ENCODE data around the gene ZNF827.

Gene ZNF827

DNA sequence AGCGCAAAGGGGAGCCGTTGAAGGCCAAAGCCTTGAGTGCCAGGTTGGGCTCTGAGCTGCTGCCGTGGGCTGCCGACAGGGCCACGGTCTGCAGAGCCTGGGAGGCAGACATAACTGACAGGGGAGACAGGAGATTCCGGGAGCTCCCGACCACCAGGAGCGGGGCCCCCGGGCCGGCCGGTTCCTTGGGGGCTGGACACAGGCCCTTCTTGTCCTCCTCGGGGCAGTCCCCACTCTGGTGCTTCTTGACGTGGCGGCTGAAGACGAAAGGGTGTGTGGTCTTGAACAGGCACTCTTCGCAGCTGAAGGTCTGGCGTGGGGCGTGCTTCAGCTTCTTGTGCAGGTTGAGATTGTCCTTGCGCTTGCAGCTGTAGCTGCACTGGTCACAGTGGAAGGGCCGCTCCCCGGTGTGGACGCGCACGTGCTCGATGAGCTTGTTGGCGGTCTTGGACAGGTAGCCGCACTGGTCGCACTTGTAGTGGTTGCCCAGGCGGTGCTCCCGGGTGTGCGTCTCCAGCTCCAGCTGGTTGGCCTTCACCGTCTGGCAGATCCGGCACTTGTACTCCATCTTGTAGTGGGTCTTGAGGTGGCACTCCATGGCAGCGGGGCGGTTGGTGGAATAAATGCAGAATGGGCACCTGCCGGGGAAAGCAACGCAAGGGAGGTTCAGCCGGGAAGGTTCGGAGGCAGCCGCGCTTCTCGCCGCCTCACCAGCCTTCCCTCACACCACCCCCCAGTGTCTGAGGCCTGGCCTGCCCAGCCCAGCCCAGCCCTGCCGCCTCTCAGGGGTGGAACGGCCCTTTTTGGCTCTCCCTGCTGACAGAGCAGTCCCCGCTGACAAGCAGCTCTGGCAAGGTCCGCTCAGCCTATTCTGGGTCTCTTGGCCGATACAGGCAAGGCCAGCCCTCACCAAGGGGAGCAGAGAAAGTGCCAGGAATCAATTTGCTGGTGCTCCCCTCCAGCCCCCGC, 177.4 kb downstream of the ZNF827 start:
- H3K4me3 Mint-ChIP-seq: no peak overlapping the region
- H3K9me3 Mint-ChIP-seq: no peaks in the 10 kb centered on the region
- DNase-seq: no peak
- H3K4me1 Mint-ChIP-seq: peaks cover 12% of the 10 kb centered on the region
- no peaks in the 10 kb centered on the region for H3K27me3 Mint-ChIP-seq (ENCODE audit: low read depth, poor library complexity)
- TF ChIP-seq, protein P1, sequence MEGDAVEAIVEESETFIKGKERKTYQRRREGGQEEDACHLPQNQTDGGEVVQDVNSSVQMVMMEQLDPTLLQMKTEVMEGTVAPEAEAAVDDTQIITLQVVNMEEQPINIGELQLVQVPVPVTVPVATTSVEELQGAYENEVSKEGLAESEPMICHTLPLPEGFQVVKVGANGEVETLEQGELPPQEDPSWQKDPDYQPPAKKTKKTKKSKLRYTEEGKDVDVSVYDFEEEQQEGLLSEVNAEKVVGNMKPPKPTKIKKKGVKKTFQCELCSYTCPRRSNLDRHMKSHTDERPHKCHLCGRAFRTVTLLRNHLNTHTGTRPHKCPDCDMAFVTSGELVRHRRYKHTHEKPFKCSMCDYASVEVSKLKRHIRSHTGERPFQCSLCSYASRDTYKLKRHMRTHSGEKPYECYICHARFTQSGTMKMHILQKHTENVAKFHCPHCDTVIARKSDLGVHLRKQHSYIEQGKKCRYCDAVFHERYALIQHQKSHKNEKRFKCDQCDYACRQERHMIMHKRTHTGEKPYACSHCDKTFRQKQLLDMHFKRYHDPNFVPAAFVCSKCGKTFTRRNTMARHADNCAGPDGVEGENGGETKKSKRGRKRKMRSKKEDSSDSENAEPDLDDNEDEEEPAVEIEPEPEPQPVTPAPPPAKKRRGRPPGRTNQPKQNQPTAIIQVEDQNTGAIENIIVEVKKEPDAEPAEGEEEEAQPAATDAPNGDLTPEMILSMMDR (IDR thresholded peaks at IDR 0.05): no peak
- peak overlapping the region; percentile 90 for H3K27ac Mint-ChIP-seq
- H3K36me3 Mint-ChIP-seq (ENCODE audit: low read depth): peaks cover 76% of the 10 kb centered on the region

GRCh38 chr4:145760176-145760575, 178.4 kb downstream of the ZNF827 start:
- Mint-ChIP-seq H3K27me3 (ENCODE audit: low read depth, poor library complexity) (no peaks in the 10 kb centered on the region), H3K27ac (peak overlapping the region; percentile 90), H3K4me3 (no peak overlapping the region), H3K36me3 (ENCODE audit: low read depth) (peaks cover 65% of the 10 kb centered on the region), H3K4me1 (peaks cover 17% of the 10 kb centered on the region), H3K9me3 (no peaks in the 10 kb centered on the region)
- DNase-seq: no peak
- TF ChIP-seq, protein P1 (IDR thresholded peaks at IDR 0.05): no peak

DNA sequence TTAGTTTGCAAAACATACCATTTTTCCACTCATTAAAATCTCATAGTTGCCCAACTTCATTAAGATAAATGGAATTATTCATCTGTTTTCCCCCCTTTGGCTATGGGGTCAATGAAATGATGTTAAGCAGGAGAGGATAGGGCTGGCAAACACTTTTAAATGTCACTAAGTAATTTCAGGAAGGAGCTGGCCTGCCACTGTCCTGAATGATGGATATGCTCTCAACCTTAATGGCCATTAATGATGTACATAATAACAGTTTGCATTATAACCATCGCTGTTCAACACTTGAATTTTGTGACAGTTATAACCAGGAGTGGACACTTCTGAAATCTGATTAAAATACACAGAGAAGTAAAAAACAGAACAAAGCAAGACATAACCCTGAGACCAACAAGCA, 181.4 kb downstream of the ZNF827 start:
- TF ChIP-seq, protein P1 (IDR thresholded peaks at IDR 0.05): no peak
- no peak for DNase-seq
- peaks cover 4% of the 10 kb centered on the region for H3K27me3 Mint-ChIP-seq (ENCODE audit: low read depth, poor library complexity)
- H3K36me3 Mint-ChIP-seq (ENCODE audit: low read depth): peaks cover 40% of the 10 kb centered on the region
- H3K9me3 Mint-ChIP-seq: no peaks in the 10 kb centered on the region
- H3K4me1 Mint-ChIP-seq: peaks cover 17% of the 10 kb centered on the region
- H3K4me3 Mint-ChIP-seq: no peak overlapping the region
- H3K27ac Mint-ChIP-seq: no peak overlapping the region

- Mint-ChIP-seq H3K9me3 (peaks cover 5% of the 10 kb centered on the region), H3K27ac (peak overlapping the region; percentile 83), H3K4me3 (no peak overlapping the region), H3K27me3 (ENCODE audit: low read depth, poor library complexity) (peaks cover 4% of the 10 kb centered on the region), H3K36me3 (ENCODE audit: low read depth) (peaks cover 32% of the 10 kb centered on the region), H3K4me1 (peaks cover 17% of the 10 kb centered on the region)
- TF ChIP-seq, protein P1 (IDR thresholded peaks at IDR 0.05): no peak
- no peak for DNase-seq
Observed at GRCh38 chr4:145756244-145756643, 182.4 kb downstream of the ZNF827 start.

GRCh38 chr4:145755802-145756201, 182.8 kb downstream of the ZNF827 start:
- Mint-ChIP-seq H3K4me3 (no peak overlapping the region), H3K36me3 (ENCODE audit: low read depth) (peaks cover 31% of the 10 kb centered on the region), H3K4me1 (peaks cover 16% of the 10 kb centered on the region), H3K27me3 (ENCODE audit: low read depth, poor library complexity) (peaks cover 4% of the 10 kb centered on the region), H3K27ac (peak overlapping the region; percentile 83), H3K9me3 (peaks cover 9% of the 10 kb centered on the region)
- TF ChIP-seq, protein P1 (IDR thresholded peaks at IDR 0.05): no peak
- DNase-seq: no peak
